Amniotic epithelial cell (primary cell): ENCODE measurements around the gene FSTL4.

ENCODE experiments used
- DNase-seq: peaks from one replicate; pipeline ENCODE4 v3.0.0-alpha.2; 2010; ENCODE audit warnings: low read depth

The FSTL4 gene

GRCh38 chr5:133475986-133476385 is 136.4 kb downstream of the FSTL4 start:
- DNase-seq: no peak

DNA sequence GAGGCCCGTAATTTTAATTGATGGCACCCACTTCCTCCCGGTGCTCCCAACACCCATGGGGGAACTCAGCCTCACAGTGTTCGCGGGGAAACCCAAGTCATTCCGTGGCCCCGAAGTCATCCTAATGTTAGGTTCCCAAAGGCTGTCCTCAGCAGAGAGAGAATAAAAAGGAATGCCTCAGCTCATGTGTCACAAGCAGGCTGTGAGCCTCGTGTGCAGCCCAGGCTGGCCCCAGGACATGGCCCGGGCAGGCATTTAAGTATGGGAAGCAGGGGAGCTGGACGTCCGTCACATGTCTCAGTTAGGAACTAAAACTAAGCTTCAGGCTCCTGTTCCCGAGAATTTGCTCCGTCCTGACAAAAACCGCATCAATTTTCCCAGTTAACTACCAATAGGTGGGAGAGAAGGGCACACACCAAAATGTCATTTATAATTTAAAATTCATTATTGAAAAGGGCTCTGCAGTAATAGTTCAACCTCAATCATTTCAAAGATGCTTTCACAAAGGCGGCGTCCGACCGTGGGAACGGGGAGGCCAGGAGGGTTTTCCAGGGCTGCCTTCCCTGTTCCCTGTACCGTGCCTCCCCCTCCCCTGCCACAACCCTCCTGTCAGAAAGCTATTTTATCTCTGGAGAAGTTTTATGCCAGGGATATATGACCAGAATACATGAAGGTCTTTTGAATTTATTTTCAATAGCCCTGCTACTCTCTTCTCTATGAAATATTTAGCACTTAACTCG is 137.3 kb downstream of the FSTL4 start:
- no peak for DNase-seq

- DNase-seq: no peak
Observed at GRCh38 chr5:133473291-133473690, 139.1 kb downstream of the FSTL4 start.

- no peak for DNase-seq
Observed at GRCh38 chr5:133472829-133473228, 139.5 kb downstream of the FSTL4 start.

- no peak for DNase-seq
Observed at GRCh38 chr5:133471699-133472098, 140.6 kb downstream of the FSTL4 start.

DNA sequence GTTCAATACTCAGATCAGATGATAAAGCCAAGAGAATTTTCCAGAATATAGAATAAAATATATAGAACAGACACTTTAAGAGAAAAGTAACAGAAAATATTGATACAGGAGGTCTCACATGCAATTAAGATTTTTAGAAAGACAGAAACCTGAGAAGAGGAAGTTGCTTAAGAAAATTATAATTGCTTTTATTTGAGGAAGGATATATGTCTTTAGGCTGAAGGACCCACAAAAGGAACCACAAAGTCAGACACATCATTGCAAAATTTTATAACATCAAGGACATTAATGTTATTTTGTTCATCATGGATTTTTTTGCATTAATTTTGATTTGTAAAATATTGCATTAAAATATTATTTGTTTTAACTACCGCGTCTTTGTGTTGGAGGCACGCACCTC is 141.5 kb downstream of the FSTL4 start:
- no peak for DNase-seq

DNA sequence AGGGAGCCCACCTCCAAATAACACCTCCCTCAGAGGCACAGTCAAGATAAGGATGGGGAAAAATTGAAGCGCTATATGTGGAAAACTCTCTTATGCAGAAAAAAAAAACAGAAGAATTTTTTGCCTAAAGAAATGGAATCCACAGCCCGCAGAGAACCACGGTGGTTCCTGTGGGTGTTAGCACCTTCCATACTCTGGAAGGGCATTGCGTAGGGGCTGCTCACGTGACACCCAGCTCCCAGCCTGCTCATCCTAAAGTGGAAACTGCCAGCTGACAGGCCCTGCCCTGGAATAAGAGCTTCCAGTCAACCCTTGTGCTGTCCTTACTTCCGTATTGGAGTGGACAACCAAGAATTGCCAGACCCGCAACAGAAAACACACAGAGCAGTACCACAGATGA is 142.5 kb downstream of the FSTL4 start:
- no peak for DNase-seq

GRCh38 chr5:133469252-133469651 is 143.1 kb downstream of the FSTL4 start:
- DNase-seq: no peak

DNA sequence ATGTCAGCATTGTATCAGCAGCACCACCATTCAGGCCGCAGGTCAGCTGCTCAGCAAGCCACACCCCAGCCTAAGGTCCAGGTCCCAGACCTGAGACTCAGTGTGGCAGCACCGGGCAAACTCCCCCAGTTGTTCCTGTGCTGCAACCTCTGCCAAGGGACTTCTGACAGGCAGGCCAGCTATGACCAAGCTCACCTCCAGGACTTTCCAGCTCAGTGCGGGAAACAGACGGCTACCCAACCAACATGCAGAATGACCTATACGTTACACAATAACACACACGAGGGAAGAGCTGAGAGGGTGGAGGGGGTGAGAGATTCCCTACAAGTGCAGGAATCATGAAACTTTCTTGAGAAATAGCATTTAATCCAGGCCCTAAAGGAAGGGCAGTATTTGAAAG is 143.7 kb downstream of the FSTL4 start:
- no peak for DNase-seq

GRCh38 chr5:133467826-133468463 is 144.4 kb downstream of the FSTL4 start:
- DNase-seq: no peak

- DNase-seq: no peak
Observed at GRCh38 chr5:133467335-133467779, 145.0 kb downstream of the FSTL4 start.

GRCh38 chr5:133466556-133467334 is 145.6 kb downstream of the FSTL4 start:
- no peak for DNase-seq

DNA sequence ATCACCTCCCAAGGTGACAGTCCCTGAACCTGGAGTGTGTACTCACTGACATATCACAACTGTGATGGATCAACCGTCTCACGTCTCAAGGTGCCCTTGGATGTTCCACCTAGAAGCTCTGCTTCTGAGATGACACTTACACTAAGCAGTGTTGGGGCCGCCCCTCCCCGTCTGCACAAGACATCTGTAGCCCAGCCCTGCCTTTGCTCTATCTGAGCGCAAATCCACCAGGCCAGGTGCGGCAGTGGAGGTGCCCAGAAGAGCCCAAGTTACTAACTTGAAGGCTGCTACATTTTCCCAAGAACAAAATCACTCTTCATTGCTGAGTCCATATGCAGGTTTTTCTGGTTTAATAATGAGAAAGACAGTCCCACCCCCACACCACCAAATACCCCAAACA is 148.3 kb downstream of the FSTL4 start:
- DNase-seq: no peak

- DNase-seq: no peak
Observed at GRCh38 chr5:133461796-133462516, 150.4 kb downstream of the FSTL4 start.

- DNase-seq: peak; percentile 19
Observed at GRCh38 chr5:133460172-133460758, 152.1 kb downstream of the FSTL4 start.

DNA sequence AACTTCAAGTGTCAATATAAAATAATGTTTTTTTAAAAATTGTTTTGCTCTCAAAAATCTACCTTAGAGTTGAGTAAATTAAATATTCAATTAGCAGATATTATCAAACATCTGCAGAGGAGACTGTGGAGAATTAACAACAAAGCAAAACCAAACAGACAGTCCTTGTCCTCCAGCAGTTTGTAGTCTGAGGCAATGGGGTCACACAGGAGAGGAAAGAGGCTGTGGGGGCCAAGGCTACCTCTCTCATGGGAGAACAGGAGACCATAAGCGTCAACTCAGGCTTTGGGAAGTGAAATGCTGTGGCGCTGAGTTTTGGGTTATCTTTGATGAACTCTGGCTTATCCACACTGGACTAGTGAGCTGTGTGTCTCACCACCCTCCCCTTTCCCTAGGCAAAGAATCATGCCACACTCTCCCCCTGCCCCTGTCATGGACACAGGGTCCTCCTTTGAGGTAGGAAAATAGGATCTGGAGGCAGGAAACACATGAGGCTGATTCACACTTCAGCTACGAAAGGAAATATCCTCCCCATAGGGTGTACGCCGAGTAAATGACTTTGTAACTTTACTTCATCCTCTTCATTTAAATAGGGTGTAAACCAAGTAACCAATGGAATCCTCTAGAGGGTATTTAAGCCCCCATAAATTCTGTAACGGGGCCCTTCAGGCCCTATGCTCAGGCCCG is 152.7 kb downstream of the FSTL4 start:
- DNase-seq: no peak

- no peak for DNase-seq
Observed at GRCh38 chr5:133458435-133458834, 153.9 kb downstream of the FSTL4 start.

DNA sequence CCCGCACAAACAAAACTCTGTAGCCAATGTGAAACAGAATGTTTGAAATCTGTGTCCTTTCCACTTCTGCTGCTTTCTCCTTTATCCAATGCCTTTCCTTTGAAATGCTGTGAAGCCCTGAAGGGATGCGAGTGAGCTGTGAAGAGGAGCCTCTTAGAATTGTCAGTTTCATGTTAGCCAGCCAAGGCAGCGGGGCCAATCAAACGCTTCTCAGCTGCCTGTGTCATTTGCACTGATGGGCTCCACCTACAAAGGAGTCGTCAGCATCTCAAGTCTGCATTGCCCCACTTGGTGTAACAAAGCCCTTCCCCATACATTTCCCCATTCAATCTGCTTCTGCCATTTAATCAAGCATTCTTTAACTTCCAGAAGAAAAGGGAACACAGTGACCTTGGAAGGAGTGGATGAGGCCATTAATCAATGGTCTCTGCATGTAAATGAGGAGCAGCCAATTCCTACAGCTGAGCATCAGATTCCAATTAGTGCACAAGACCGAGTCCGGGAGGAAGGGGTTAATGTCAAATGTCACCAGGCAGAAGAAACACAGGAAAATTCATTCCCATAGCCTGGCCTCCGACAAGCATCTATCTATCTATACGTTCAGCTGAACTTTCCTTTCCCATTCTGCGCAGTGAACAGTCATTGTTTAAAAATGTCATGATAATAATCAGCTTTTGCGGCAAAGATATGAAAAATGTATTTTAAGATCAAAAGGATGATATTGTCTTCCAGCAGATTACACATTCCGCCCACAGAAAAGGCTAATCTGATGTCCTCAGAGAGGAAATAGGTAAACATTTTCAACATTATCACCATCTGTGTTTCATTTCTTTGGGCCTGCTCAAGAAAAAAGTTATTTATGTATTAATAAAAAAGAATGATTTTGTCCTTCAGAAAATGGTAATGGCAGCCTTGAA is 154.6 kb downstream of the FSTL4 start:
- DNase-seq: peak; percentile 74

GRCh38 chr5:133456933-133457402 is 155.4 kb downstream of the FSTL4 start:
- DNase-seq: peak; percentile 89

GRCh38 chr5:133455676-133456075 is 156.7 kb downstream of the FSTL4 start:
- no peak for DNase-seq
